Endothelial cell of umbilical vein (primary cell): ENCODE results near the gene PDGFB. TPM values are rescaled to one million over a fixed set of nuclear protein-coding genes. Genes with fewer than 3 reads are reported as not detected.

Source experiments
- BruUV-seq: library from RNA; stranded (reverse); fragments of 400-500 nt; replicated peaks from 2 replicates; lab custom pipeline; 2021; lab: Mats Ljungman, UMichigan
- CTCF ChIA-PET: fragments of 300-600, 350-600 bp; sonication (Branson Sonifier 250); formaldehyde crosslinking; loops from one replicate; lab custom pipeline; 2021; ENCODE audit warnings: antibody characterized with exemption, inconsistent platforms; lab: Charles Lee
- POLR2A ChIA-PET: fragments of 300-600, 350-600 bp; sonication (Branson Sonifier 250); formaldehyde crosslinking; loops from one replicate; lab custom pipeline; 2021; ENCODE audit warnings: antibody characterized with exemption, inconsistent platforms; lab: Charles Lee
- DNase-seq: peaks from one replicate; pipeline ENCODE4 v3.0.0-alpha.2; 2011; ENCODE audit warnings: low read depth, low spot score
- FAIRE-seq: peaks from 2 replicates; lab custom pipeline; 2011; peaks lifted over from hg19 to GRCh38; lab: Jason Lieb, UNC
- H2AFZ ChIP-seq: 2 replicates; pipeline ENCODE4 v1.6.0; 2012; ENCODE audit warnings: low read depth, low read length, control low read depth, inconsistent platforms
- H3K27ac ChIP-seq: 2 replicates; pipeline ENCODE4 v1.5.1; 2011; ENCODE audit warnings: low read depth, mild to moderate bottlenecking, control low read depth, low read length, moderate library complexity; ENCODE audit not compliant: insufficient read depth
- H3K27me3 ChIP-seq, 2 experiments: 2 replicates each; pipeline versions ENCODE4 v1.6.0 to v1.6.1; 2011; ENCODE audit warnings: low read length in 2 of 2, mixed read lengths in 1 of 2; ENCODE audit not compliant: control insufficient read depth in 2 of 2, insufficient read depth in 2 of 2
- H3K36me3 ChIP-seq, 2 experiments: 2 replicates in 1 of 2; 3 replicates in 1 of 2; pipeline ENCODE4 v1.5.1; 2011; ENCODE audit warnings: low read length in 2 of 2, mild to moderate bottlenecking in 1 of 2, moderate library complexity in 1 of 2; ENCODE audit not compliant: control insufficient read depth in 2 of 2, insufficient read depth in 2 of 2; ENCODE audit errors: extremely low read depth in 1 of 2
- H3K4me1 ChIP-seq: 3 replicates; pipeline ENCODE4 v1.5.1; 2011; ENCODE audit warnings: mild to moderate bottlenecking, low read length; ENCODE audit not compliant: control insufficient read depth, insufficient read depth; ENCODE audit errors: extremely low read depth
- H3K4me2 ChIP-seq: 2 replicates; pipeline ENCODE4 v1.6.1; 2011; ENCODE audit warnings: low read length, control low read depth, mixed read lengths; ENCODE audit not compliant: insufficient read depth
- H3K4me3 ChIP-seq, 3 experiments: fragments of 200-600 bp in 1 of 3; sonication (generic), shearing (Covaris generic) in 1 of 3; replicated peaks in 1 of 3; 2 replicates each; pipeline ENCODE4 v1.5.1; 2011 to 2016; ENCODE audit warnings: control low read depth in 3 of 3, low read length in 3 of 3, mild to moderate bottlenecking in 2 of 3, inconsistent platforms in 1 of 3, low read depth in 1 of 3, moderate library complexity in 1 of 3; ENCODE audit not compliant: insufficient read depth in 1 of 3
- H3K79me2 ChIP-seq: 2 replicates; pipeline ENCODE4 v1.6.0; 2012; ENCODE audit warnings: low read length, inconsistent platforms; ENCODE audit not compliant: control insufficient read depth, insufficient read depth
- H3K9ac ChIP-seq: replicated peaks from 2 replicates; pipeline ENCODE3; 2011; ENCODE audit warnings: low read length, control low read depth; ENCODE audit not compliant: insufficient read depth; ENCODE audit errors: extremely low read depth
- H3K9me1 ChIP-seq: replicated peaks from 3 replicates; pipeline ENCODE4 v1.6.0; 2011; ENCODE audit warnings: mild to moderate bottlenecking, low read length; ENCODE audit not compliant: control insufficient read depth, insufficient read depth; ENCODE audit errors: extremely low read depth
- H3K9me3 ChIP-seq: replicated peaks from 2 replicates; pipeline ENCODE4 v1.5.1; 2012; ENCODE audit warnings: low read length, inconsistent platforms; ENCODE audit not compliant: control insufficient read depth, insufficient read depth
- H4K20me1 ChIP-seq: replicated peaks from 2 replicates; pipeline ENCODE3; 2011; ENCODE audit warnings: mild to moderate bottlenecking, low read length; ENCODE audit not compliant: control insufficient read depth, insufficient read depth; ENCODE audit errors: extremely low read depth
- CTCF ChIP-seq, 2 donors: IDR thresholded peaks; 1 replicate in 1 of 2; 2 replicates in 1 of 2; pipeline ENCODE4 v1.5.1; 2011; ENCODE audit warnings: low read length in 2 of 2, mild to moderate bottlenecking in 2 of 2, moderate library complexity in 2 of 2, control low read depth in 1 of 2, inconsistent platforms in 1 of 2, low read depth in 1 of 2; ENCODE audit not compliant: insufficient read depth in 1 of 2; ENCODE audit errors: extremely low read depth in 1 of 2
- EZH2 ChIP-seq: IDR thresholded peaks from 2 replicates; pipeline ENCODE4 v1.6.1; 2012; ENCODE audit warnings: borderline replicate concordance, low read depth, mild to moderate bottlenecking, moderate library complexity, low read length, inconsistent platforms; ENCODE audit not compliant: severe bottlenecking
- JUN ChIP-seq: IDR thresholded peaks from 2 replicates; pipeline ENCODE4 v1.6.1; 2011; ENCODE audit warnings: borderline replicate concordance, low read depth; ENCODE audit not compliant: insufficient read length, insufficient read depth
- POLR2A ChIP-seq: IDR thresholded peaks from 2 replicates; pipeline ENCODE4 v1.6.1; 2012; ENCODE audit warnings: low read depth, mild to moderate bottlenecking, control low read depth, low read length
- POLR2AphosphoS5 ChIP-seq: IDR thresholded peaks from 2 replicates; pipeline ENCODE4 v1.6.1; 2012; ENCODE audit warnings: low read depth, mild to moderate bottlenecking, control low read depth, low read length, moderate library complexity; ENCODE audit not compliant: insufficient read depth
- dilution Hi-C: fragments of 300-500 bp; cut with MboI; formaldehyde crosslinking; loops from one replicate; pipeline ENCODE4 v1.15.0; 2019; ENCODE audit warnings: low sequenced_read_pairs; ENCODE audit not compliant: extremely low pct_ligation_motif_present
- intact Hi-C: fragments of 100-400 bp; cut with micrococcal nuclease; formaldehyde crosslinking; loops from one replicate; pipeline ENCODE4 v1.10.0; 2022
- polyA plus RNA-seq, 4 experiments: library from polyadenylated mRNA; depleted of rRNA in 3 of 4; stranded (reverse) in 3 of 4; unstranded in 1 of 4; fragments of >200 nt; gene quantifications; 2 replicates each; pipeline versions ENCODE4 v1.2.1 to v1.2.3, GENCODE V29; 2011 to 2012; ENCODE audit warnings: missing spikeins in 1 of 4
- total RNA-seq: library from RNA; stranded (reverse); gene quantifications from 2 replicates; pipeline ENCODE4 v1.2.3, GENCODE V29; 2021

PDGFB gene
- total and polyA plus RNA-seq, 2 donors (not counting 3 experiments of a cell fraction or from before 2014, with no cell fraction given), result 135 to 240 TPM

DNA sequence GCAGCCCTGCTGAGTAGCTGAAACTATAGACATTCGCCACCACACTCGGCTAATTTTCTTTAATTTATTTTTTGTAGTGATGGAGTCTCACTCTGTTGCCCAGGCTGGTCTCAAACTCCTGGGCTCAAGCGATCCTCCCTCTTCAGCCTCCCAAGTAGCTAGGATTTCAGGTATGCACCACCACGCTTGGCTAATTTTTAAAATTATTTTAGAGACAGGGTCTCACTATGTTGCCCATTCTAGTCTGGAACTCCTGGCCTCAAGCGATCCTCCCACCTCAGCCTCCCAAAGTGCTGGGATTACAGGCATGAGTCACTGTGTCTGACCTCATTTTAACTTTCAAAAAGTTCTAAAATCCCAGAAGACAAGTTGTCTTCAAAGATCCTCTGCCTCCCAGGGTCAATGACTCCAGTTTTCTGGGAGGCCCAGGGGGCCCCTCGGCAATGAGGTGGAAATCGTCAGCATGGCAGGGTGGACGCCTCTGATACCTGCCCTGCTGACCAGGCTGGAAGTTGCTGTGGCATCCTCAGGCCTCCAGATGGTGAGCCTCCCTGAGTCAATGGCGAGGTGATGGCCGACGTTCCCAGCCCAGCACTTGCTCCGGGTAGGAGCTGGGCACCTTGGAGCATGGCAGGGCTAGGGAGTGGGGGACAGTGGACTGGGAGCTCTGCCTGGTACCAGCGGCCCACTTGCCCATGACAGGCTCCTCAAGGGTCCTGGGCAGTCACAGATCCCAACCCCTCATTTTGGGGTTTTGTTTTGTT is 43.5 kb upstream of the PDGFB start:
- Histone ChIP-seq H3K79me2 (no peaks in the 10 kb centered on the region), H3K36me3 (no peaks in the 10 kb centered on the region), H3K4me2 (no peak overlapping the region), H3K9me1 (no peaks in the 10 kb centered on the region), H3K27me3 (no peaks in the 10 kb centered on the region), H4K20me1 (no peaks in the 10 kb centered on the region), H3K4me3 (no peak overlapping the region), H3K27ac (no peak overlapping the region), H3K9me3 (no peaks in the 10 kb centered on the region), H3K4me1 (peaks cover 23% of the 10 kb centered on the region), H2AFZ (no peak overlapping the region), H3K9ac (no peak overlapping the region)
- POLR2A ChIA-PET, result no interaction called here
- no peak for TF ChIP-seq POLR2A
- dilution Hi-C loops, result no loop called here
- CTCF ChIA-PET, result interaction anchor here (1.3 to 2.3 kb wide), 2 partner anchors 16 to 57 kb away, joined by 3 to 8 read pairs; no protein-coding TSS in a partner anchor
- intact Hi-C loops, result no loop called here
- FAIRE-seq, result no peak
- DNase-seq, result no peak
- no TSS peak for BruUV-seq

DNA sequence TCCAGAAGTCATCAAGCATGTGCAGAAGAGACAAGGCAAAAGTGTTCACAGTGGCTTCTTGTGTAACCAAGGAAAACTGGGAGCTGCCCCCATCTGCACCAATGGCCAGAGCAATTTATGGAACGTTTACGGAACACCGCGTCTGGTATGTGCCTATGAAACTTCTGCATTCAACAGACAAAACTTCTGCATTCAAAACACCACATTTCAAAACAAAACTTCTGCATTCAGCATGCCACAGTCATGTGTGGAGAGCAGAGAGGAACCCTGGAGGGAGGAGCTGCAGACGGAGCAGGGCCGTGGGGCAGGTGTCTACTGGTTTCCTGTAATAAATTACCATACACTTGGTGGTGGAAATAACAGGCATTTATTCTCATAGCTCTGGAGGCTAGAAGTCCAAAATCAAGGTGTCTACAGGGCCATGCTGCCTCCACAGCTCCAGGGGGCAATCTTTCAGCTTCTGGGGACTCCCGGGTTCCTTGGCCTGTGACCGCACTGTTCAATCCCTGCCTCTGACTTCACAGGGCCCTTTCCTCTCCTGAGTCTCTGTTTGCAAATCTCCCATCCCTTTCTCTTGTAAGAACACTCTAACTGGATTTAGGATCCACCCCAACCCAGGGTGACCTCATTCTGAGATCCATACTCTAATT is 42.4 kb upstream of the PDGFB start:
- Histone ChIP-seq H3K4me3 (no peak overlapping the region), H3K9me3 (no peaks in the 10 kb centered on the region), H3K79me2 (no peaks in the 10 kb centered on the region), H3K9me1 (no peaks in the 10 kb centered on the region), H2AFZ (no peak overlapping the region), H3K4me2 (no peak overlapping the region), H3K27ac (no peak overlapping the region), H3K4me1 (peaks cover 28% of the 10 kb centered on the region), H3K9ac (no peak overlapping the region), H3K27me3 (no peaks in the 10 kb centered on the region), H4K20me1 (no peaks in the 10 kb centered on the region), H3K36me3 (no peaks in the 10 kb centered on the region)
- BruUV-seq, result no TSS peak
- ChIA-PET CTCF (interaction anchor here (1.3 to 2.3 kb wide), 3 partner anchors 17 to 55 kb away, joined by 3 to 8 read pairs (median 7); no protein-coding TSS in a partner anchor), POLR2A (no interaction called here)
- no peak for TF ChIP-seq CTCF (IDR thresholded peaks at IDR 0.05; ENCODE audit: extremely low read depth in 1 of 2, insufficient read depth in 1 of 2, low read depth in 1 of 2, low read length in 2 of 2)
- TF ChIP-seq JUN, result no peak
- TF ChIP-seq POLR2AphosphoS5, result no peak
- TF ChIP-seq POLR2A, result no peak
- TF ChIP-seq EZH2, result no peak
- FAIRE-seq, result peak; percentile 33
- dilution Hi-C loops, result no loop called here
- DNase-seq, result peak; percentile 50
- intact Hi-C loops, result no loop called here
